ENCODE measurements around the gene GOLGA6C.

- TF ChIP-seq, protein P1, sequence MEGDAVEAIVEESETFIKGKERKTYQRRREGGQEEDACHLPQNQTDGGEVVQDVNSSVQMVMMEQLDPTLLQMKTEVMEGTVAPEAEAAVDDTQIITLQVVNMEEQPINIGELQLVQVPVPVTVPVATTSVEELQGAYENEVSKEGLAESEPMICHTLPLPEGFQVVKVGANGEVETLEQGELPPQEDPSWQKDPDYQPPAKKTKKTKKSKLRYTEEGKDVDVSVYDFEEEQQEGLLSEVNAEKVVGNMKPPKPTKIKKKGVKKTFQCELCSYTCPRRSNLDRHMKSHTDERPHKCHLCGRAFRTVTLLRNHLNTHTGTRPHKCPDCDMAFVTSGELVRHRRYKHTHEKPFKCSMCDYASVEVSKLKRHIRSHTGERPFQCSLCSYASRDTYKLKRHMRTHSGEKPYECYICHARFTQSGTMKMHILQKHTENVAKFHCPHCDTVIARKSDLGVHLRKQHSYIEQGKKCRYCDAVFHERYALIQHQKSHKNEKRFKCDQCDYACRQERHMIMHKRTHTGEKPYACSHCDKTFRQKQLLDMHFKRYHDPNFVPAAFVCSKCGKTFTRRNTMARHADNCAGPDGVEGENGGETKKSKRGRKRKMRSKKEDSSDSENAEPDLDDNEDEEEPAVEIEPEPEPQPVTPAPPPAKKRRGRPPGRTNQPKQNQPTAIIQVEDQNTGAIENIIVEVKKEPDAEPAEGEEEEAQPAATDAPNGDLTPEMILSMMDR (conservative IDR thresholded peaks at IDR 0.05 in 1 of 2, IDR thresholded peaks at IDR 0.05 in 1 of 2; ENCODE audit: extremely low read depth in 1 of 2, insufficient read depth in 1 of 2, low read depth in 1 of 2, low read length in 2 of 2), result no peak
- no peak for TF ChIP-seq EZH2 (IDR thresholded peaks at IDR 0.05; ENCODE audit: borderline replicate concordance, low read length)
These were observed 48.1 kb downstream of the GOLGA6C start for GRCh38 chr15:75306188-75306587.

All from mammary epithelial cell (primary cell).